ENCODE measurements around the gene BCKDK. TPM values are rescaled to one million over a fixed set of nuclear protein-coding genes. Genes with fewer than 3 reads are reported as not detected.
"Not testable (repeated sequence)": the region's sequence is repeated elsewhere in the genome, so short reads cannot be mapped to it uniquely, and the experiment has no call there.

Gene BCKDK
- total RNA-seq, 1 donor from 2014 or later = 44.9 TPM

DNA sequence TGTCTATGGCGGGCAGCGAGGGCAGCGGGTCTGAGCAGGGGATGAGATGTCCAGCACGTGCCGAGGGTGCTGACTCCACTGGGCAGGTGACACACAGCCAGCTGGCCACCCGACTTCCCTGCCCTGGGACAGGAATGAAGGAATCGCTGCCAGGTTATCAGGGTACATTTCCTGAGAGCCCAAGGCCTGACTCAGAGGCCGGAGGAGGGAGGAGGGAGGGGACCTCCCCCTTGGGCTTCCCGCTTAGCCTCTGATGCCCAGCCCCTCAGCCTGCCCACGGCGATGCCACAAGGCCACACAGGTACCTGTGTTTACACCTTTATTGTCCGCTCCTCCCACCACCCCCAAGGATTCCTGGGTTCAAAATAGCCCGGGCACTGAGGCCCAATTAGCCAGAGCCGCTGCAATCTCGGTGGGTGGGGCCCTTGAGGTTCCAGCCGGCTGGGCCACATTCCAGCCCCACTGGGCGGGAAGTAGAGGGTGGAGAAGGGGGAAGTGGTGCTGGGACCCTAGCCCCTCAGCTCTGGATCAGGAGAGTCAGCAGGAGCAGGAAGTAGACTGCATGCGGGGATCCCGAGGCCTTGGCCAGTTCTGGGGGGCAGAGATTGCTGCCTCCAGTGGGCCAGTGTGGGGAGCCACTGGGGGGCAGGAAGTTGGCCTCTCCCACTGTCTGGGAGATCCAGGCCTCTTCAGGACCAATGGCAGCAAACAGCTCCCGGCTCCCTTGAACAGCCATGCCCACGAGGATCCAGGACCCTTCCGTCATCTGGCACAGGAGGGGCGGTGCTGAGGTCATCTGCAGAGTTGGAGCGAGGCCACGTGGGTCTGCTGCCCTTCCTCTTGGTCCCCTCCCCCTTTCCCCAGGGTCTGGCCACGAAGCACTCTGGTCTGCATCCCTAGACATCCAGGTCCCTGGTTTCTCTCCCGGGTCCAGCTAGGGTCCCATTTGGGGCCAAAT lies 30.7 kb downstream of the BCKDK start:
- peaks cover 36% of the 10 kb centered on the region for H3K4me1 ChIP-seq (ENCODE audit: insufficient read depth, low read length)
- no peaks in the 10 kb centered on the region for H3K36me3 ChIP-seq (ENCODE audit: insufficient read depth, low read length)
- peak overlapping the region; percentile 16 for H3K4me3 Mint-ChIP-seq (ENCODE audit: unreplicated experiment)
- no peaks in the 10 kb centered on the region for H4K20me1 ChIP-seq (ENCODE audit: insufficient read depth, low read length)
- H3K9me3 Mint-ChIP-seq (ENCODE audit: unreplicated experiment) = peaks cover 1% of the 10 kb centered on the region
- no peaks in the 10 kb centered on the region for H3K79me2 ChIP-seq (ENCODE audit: insufficient read depth, low read length)
- peak; percentile 65 for DNase-seq (ENCODE audit: low read depth)
- no peaks in the 10 kb centered on the region for H3K27me3 ChIP-seq (ENCODE audit: insufficient read depth, low read length)
- H3K27ac ChIP-seq (ENCODE audit: low read depth, low read length) = no peak overlapping the region
- peaks cover 6% of the 10 kb centered on the region for H3K27me3 Mint-ChIP-seq (ENCODE audit: low read depth, unreplicated experiment)
- peak overlapping the region; percentile 37 for H2AFZ ChIP-seq (ENCODE audit: low read depth, low read length)
- no peaks in the 10 kb centered on the region for H3K36me3 Mint-ChIP-seq (ENCODE audit: low read depth, unreplicated experiment)
- H3K4me1 Mint-ChIP-seq (ENCODE audit: low read depth, unreplicated experiment) = peaks cover 14% of the 10 kb centered on the region
- no peak for FAIRE-seq
- TF ChIP-seq, protein P1, sequence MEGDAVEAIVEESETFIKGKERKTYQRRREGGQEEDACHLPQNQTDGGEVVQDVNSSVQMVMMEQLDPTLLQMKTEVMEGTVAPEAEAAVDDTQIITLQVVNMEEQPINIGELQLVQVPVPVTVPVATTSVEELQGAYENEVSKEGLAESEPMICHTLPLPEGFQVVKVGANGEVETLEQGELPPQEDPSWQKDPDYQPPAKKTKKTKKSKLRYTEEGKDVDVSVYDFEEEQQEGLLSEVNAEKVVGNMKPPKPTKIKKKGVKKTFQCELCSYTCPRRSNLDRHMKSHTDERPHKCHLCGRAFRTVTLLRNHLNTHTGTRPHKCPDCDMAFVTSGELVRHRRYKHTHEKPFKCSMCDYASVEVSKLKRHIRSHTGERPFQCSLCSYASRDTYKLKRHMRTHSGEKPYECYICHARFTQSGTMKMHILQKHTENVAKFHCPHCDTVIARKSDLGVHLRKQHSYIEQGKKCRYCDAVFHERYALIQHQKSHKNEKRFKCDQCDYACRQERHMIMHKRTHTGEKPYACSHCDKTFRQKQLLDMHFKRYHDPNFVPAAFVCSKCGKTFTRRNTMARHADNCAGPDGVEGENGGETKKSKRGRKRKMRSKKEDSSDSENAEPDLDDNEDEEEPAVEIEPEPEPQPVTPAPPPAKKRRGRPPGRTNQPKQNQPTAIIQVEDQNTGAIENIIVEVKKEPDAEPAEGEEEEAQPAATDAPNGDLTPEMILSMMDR (IDR thresholded peaks at IDR 0.05; ENCODE audit: insufficient read depth, low read depth, low read length) = no peak
- no peak for TF ChIP-seq EZH2 (IDR thresholded peaks at IDR 0.05; ENCODE audit: insufficient read depth, low read length)
- H3K4me3 ChIP-seq (ENCODE audit: insufficient read depth, low read depth, low read length) = no peak overlapping the region
- peak overlapping the region; percentile 32 for H3K4me2 ChIP-seq (ENCODE audit: low read length)
- no peak overlapping the region for H3K27ac Mint-ChIP-seq (ENCODE audit: unreplicated experiment)
- H3K9me3 ChIP-seq (ENCODE audit: insufficient read depth, low read depth, low read length) = no peaks in the 10 kb centered on the region
- H3K9ac ChIP-seq (ENCODE audit: low read length) = no peak overlapping the region

DNA sequence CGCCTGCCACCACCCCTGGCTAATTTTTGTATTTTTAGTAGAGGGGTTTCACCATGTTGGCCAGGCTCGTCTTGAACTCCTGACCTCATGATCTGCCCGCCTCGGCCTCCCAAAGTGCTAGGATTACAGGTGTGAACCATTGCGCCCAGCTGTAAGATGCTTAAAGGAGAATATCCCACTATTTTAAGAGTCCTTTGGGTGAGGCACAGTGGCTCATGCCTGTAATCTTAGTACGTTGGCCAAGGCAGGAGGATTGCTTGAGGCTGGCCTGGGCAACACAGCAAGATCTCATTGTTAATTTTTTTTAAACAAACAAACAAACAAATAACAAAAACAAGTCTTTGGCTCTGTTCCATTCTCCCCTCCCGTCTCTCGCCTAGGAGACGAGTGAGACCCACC lies 32.9 kb downstream of the BCKDK start:
- not testable (repeated sequence) for H3K4me1 Mint-ChIP-seq (ENCODE audit: low read depth, unreplicated experiment); H3K9ac ChIP-seq (ENCODE audit: low read length); H3K27ac Mint-ChIP-seq (ENCODE audit: unreplicated experiment); H3K27me3 ChIP-seq (ENCODE audit: insufficient read depth, low read length); H3K36me3 Mint-ChIP-seq (ENCODE audit: low read depth, unreplicated experiment); H3K27ac ChIP-seq (ENCODE audit: low read depth, low read length); FAIRE-seq; H3K27me3 Mint-ChIP-seq (ENCODE audit: low read depth, unreplicated experiment); H3K36me3 ChIP-seq (ENCODE audit: insufficient read depth, low read length); H3K79me2 ChIP-seq (ENCODE audit: insufficient read depth, low read length); H3K4me3 ChIP-seq (ENCODE audit: insufficient read depth, low read depth, low read length); H3K9me3 ChIP-seq (ENCODE audit: insufficient read depth, low read depth, low read length); H3K4me3 Mint-ChIP-seq (ENCODE audit: unreplicated experiment); H3K9me3 Mint-ChIP-seq (ENCODE audit: unreplicated experiment); H3K4me2 ChIP-seq (ENCODE audit: low read length); H2AFZ ChIP-seq (ENCODE audit: low read depth, low read length); H4K20me1 ChIP-seq (ENCODE audit: insufficient read depth, low read length); DNase-seq (ENCODE audit: low read depth)
- peaks cover 24% of the 10 kb centered on the region for H3K4me1 ChIP-seq (ENCODE audit: insufficient read depth, low read length)

DNA sequence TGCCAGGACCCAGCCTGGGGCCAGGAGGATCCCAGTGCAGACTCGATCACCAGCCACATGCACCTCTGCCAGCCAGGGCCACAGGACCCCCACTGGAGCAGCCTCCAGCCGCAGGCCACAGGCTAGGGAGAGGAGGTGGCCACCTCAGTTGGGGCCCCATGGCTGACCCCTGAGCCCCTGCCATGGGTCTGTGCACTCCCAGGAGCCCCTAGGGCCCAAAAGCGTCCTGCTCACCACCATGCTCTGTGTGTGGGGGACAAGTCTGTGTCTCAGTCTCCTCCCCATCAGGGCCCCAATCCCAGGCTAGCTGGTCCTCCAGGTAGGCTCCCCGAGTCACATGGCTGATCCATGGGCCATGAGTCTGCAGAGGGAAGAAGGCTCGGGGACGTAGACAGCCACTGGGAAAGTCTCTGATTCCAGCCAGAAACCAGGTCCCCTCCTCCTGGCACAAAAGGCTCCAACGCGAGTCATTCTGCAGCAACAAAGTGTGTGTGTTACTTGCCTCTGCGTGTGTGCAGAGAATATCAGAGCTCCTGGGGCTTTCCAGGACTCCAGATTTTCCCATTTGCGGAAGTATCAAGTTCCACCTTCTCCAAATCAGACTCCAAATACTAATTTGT lies 33.4 kb downstream of the BCKDK start:
- Mint-ChIP-seq H3K4me1 (ENCODE audit: low read depth, unreplicated experiment) (peaks cover 9% of the 10 kb centered on the region), H3K36me3 (ENCODE audit: low read depth, unreplicated experiment) (no peaks in the 10 kb centered on the region), H3K27me3 (ENCODE audit: low read depth, unreplicated experiment) (peaks cover 11% of the 10 kb centered on the region), H3K9me3 (ENCODE audit: unreplicated experiment) (no peaks in the 10 kb centered on the region), H3K4me3 (ENCODE audit: unreplicated experiment) (peak overlapping the region; percentile 79), H3K27ac (ENCODE audit: unreplicated experiment) (peak overlapping the region; percentile 91)
- peak overlapping the region; percentile 30 for H3K4me3 ChIP-seq (ENCODE audit: insufficient read depth, low read depth, low read length)
- peaks cover 24% of the 10 kb centered on the region for H3K4me1 ChIP-seq (ENCODE audit: insufficient read depth, low read length)
- H3K36me3 ChIP-seq (ENCODE audit: insufficient read depth, low read length) = no peaks in the 10 kb centered on the region
- peak overlapping the region; percentile 54 for H2AFZ ChIP-seq (ENCODE audit: low read depth, low read length)
- peaks cover 11% of the 10 kb centered on the region for H3K27me3 ChIP-seq (ENCODE audit: insufficient read depth, low read length)
- peak overlapping the region; percentile 96 for H3K4me2 ChIP-seq (ENCODE audit: low read length)
- H3K9ac ChIP-seq (ENCODE audit: low read length) = peak overlapping the region; percentile 32
- DNase-seq (ENCODE audit: low read depth) (peak; percentile 68), FAIRE-seq (no peak)
- TF ChIP-seq, protein P1 (IDR thresholded peaks at IDR 0.05; ENCODE audit: insufficient read depth, low read depth, low read length) = no peak
- no peak for TF ChIP-seq EZH2 (IDR thresholded peaks at IDR 0.05; ENCODE audit: insufficient read depth, low read length)
- no peaks in the 10 kb centered on the region for H4K20me1 ChIP-seq (ENCODE audit: insufficient read depth, low read length)
- peak overlapping the region; percentile 36 for H3K27ac ChIP-seq (ENCODE audit: low read depth, low read length)
- no peaks in the 10 kb centered on the region for H3K79me2 ChIP-seq (ENCODE audit: insufficient read depth, low read length)
- H3K9me3 ChIP-seq (ENCODE audit: insufficient read depth, low read depth, low read length) = no peaks in the 10 kb centered on the region

Measured in astrocyte (in vitro differentiated cells and primary cell).